ENCODE data around the gene CYP4F3.

DNA sequence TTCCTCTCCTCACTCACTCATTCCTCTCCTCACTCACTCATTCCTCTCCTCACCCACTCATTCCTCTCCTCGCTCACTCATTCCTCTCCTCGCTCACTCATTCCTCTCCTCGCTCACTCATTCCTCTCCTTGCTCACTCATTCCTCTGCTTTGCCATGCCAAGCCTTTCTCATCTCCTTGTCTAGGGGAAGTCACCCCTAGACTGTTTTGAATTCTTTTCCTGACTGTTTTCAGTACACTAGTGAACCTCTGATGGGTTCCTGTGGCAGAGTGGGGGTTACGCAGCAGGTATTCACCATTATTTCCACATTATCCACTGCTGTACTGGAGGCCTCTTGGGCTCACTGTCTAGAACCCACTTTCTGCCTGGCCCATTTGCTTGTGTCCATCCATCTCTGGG, 24.5 kb upstream of the CYP4F3 start:
- TF ChIP-seq, protein P1, sequence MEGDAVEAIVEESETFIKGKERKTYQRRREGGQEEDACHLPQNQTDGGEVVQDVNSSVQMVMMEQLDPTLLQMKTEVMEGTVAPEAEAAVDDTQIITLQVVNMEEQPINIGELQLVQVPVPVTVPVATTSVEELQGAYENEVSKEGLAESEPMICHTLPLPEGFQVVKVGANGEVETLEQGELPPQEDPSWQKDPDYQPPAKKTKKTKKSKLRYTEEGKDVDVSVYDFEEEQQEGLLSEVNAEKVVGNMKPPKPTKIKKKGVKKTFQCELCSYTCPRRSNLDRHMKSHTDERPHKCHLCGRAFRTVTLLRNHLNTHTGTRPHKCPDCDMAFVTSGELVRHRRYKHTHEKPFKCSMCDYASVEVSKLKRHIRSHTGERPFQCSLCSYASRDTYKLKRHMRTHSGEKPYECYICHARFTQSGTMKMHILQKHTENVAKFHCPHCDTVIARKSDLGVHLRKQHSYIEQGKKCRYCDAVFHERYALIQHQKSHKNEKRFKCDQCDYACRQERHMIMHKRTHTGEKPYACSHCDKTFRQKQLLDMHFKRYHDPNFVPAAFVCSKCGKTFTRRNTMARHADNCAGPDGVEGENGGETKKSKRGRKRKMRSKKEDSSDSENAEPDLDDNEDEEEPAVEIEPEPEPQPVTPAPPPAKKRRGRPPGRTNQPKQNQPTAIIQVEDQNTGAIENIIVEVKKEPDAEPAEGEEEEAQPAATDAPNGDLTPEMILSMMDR (IDR thresholded peaks at IDR 0.05): no peak
- no peak for TF ChIP-seq POLR2A (IDR thresholded peaks at IDR 0.05)

Data from lower leg skin (tissue), 3 donors.